Gastroesophageal sphincter (tissue), 4 donors: ENCODE data around the gene AHCTF1. TPM values are rescaled to one million over a fixed set of nuclear protein-coding genes. Genes with fewer than 3 reads are reported as not detected.
"Not testable (repeated sequence)": the region's sequence is repeated elsewhere in the genome, so short reads cannot be mapped to it uniquely, and the experiment has no call there.

Experiments used
- ATAC-seq: fragments of 150-250 bp; one replicate; pipeline ENCODE4 v1.9.1; 2016; ENCODE audit warnings: mild to moderate bottlenecking, moderate library complexity
- H3K27ac ChIP-seq, 4 donors: fragments of 200-600 bp; sonication (generic) in 3 of 4; 1 replicate in 3 of 4; 2 replicates in 1 of 4; pipeline ENCODE4 v1.5.1; 2016 to 2019
- H3K27me3 ChIP-seq: fragments of 200-600 bp; sonication (generic); one replicate; pipeline ENCODE4 v1.5.1; 2019
- H3K36me3 ChIP-seq, 2 donors: fragments of 200-600 bp; sonication (generic); one replicate each; pipeline ENCODE4 v1.5.1; 2019; ENCODE audit warnings: control low read depth in 1 of 2
- H3K4me1 ChIP-seq, 3 donors: fragments of 200-600 bp; sonication (generic); 1 replicate in 2 of 3; 2 replicates in 1 of 3; pipeline ENCODE4 v1.5.1; 2016 to 2019; ENCODE audit warnings: control low read depth in 2 of 3
- H3K4me3 ChIP-seq, 2 donors: fragments of 200-600 bp; sonication (generic); one replicate each; pipeline ENCODE4 v1.5.1; 2019; ENCODE audit warnings: mild to moderate bottlenecking in 1 of 2, moderate library complexity in 1 of 2
- H3K9me3 ChIP-seq, 3 donors: fragments of 200-600 bp; sonication (generic); one replicate each; pipeline ENCODE4 v1.5.1; 2017 to 2019; ENCODE audit warnings: control low read depth in 2 of 3
- CTCF ChIP-seq, 4 experiments: fragments of 200-600 bp in 2 of 4; fragments of 450-650 bp in 2 of 4; sonication (generic) in 1 of 4; IDR thresholded peaks; one replicate each; pipeline ENCODE4 v1.5.1; 2017 to 2019; ENCODE audit warnings: antibody characterized with exemption in 4 of 4, mild to moderate bottlenecking in 2 of 4, moderate library complexity in 2 of 4
- EP300 ChIP-seq: sonication (generic); formaldehyde crosslinking; IDR thresholded peaks from one replicate; pipeline ENCODE4 v1.6.1; 2017; ENCODE audit warnings: antibody characterized with exemption, mild to moderate bottlenecking
- POLR2A ChIP-seq, 2 donors: fragments of 450-650 bp; IDR thresholded peaks; one replicate each; pipeline ENCODE4 v1.6.1; 2017; ENCODE audit warnings: antibody characterized with exemption in 2 of 2, mild to moderate bottlenecking in 2 of 2, moderate library complexity in 1 of 2
- POLR2AphosphoS5 ChIP-seq: sonication (generic); formaldehyde crosslinking; IDR thresholded peaks from one replicate; pipeline ENCODE4 v1.6.1; 2017; ENCODE audit warnings: antibody characterized with exemption
- WGBS, 2 donors: methylation state at CpG; one replicate each; pipeline ENCODE4 v1.1.5; 2018; ENCODE audit warnings: low coverage in 1 of 2; 5-methylcytosine and 5-hydroxymethylcytosine counted together
- total RNA-seq, 4 donors: library from RNA; depleted of rRNA; stranded (reverse); fragments of >200 nt; gene quantifications; one replicate each; pipeline ENCODE4 v1.1.0, GENCODE V29; 2016

The AHCTF1 gene
- total RNA-seq, 4 donors from 2014 or later = 37.4 to 69.6 (median 45.2) TPM

GRCh38 chr1:246820666-246821065, 111.1 kb downstream of the AHCTF1 start:
- Histone ChIP-seq H3K4me1 (no peaks in the 10 kb centered on the region), H3K27ac (no peak overlapping the region), H3K4me3 (no peak overlapping the region), H3K9me3 (no peaks in the 10 kb centered on the region), H3K27me3 (no peaks in the 10 kb centered on the region), H3K36me3 (no peaks in the 10 kb centered on the region)
- ATAC-seq = no peak
- WGBS, 2 donors = 61 to 87% methylated on average over 5 to 7 of the region's 7 CpGs
- no peak for TF ChIP-seq CTCF (IDR thresholded peaks at IDR 0.05)
- TF ChIP-seq EP300 = no peak
- TF ChIP-seq POLR2AphosphoS5 = no peak
- no peak for TF ChIP-seq POLR2A (IDR thresholded peaks at IDR 0.05)

GRCh38 chr1:246817778-246818177, 114.0 kb downstream of the AHCTF1 start:
- not testable (repeated sequence) for H3K27me3 ChIP-seq

GRCh38 chr1:246815693-246816270, 116.0 kb downstream of the AHCTF1 start:
- ATAC-seq = no peak
- Histone ChIP-seq H3K36me3 (no peaks in the 10 kb centered on the region), H3K4me3 (no peak overlapping the region), H3K27ac (no peak overlapping the region), H3K9me3 (no peaks in the 10 kb centered on the region), H3K4me1 (no peaks in the 10 kb centered on the region), H3K27me3 (no peaks in the 10 kb centered on the region)
- TF ChIP-seq POLR2A (IDR thresholded peaks at IDR 0.05) (no peak), CTCF (IDR thresholded peaks at IDR 0.05) (no peak), POLR2AphosphoS5 (no peak), EP300 (no peak)
- 53 to 59% methylated on average over 3 to 10 of the region's 11 CpGs for WGBS, 2 donors

More at GRCh38 chr1:246817778-246818177, 114.0 kb downstream of the AHCTF1 start:
- H3K9me3 ChIP-seq, H3K36me3 ChIP-seq, H3K4me3 ChIP-seq, H3K27ac ChIP-seq, H3K4me1 ChIP-seq: not testable (repeated sequence)
- WGBS, 2 donors = 35 to 46% methylated on average over 1 to 2 of the region's 9 CpGs
- peak; percentile 57 for ATAC-seq

GRCh38 chr1:246814890-246815289, 116.9 kb downstream of the AHCTF1 start:
- ATAC-seq = no peak
- Histone ChIP-seq H3K27me3 (no peaks in the 10 kb centered on the region), H3K4me3 (no peak overlapping the region), H3K9me3 (no peaks in the 10 kb centered on the region), H3K36me3 (no peaks in the 10 kb centered on the region), H3K4me1 (no peaks in the 10 kb centered on the region), H3K27ac (no peak overlapping the region)
- WGBS, 2 donors = 81 to 84% methylated on average over 3 to 6 of the region's 13 CpGs
- no peak for TF ChIP-seq POLR2A (IDR thresholded peaks at IDR 0.05)
- TF ChIP-seq EP300 = no peak
- no peak for TF ChIP-seq POLR2AphosphoS5
- no peak for TF ChIP-seq CTCF (IDR thresholded peaks at IDR 0.05)

GRCh38 chr1:246813325-246813724, 118.4 kb downstream of the AHCTF1 start:
- not testable (repeated sequence) for H3K27me3 ChIP-seq, H3K27ac ChIP-seq, H3K4me1 ChIP-seq, H3K36me3 ChIP-seq, H3K4me3 ChIP-seq, H3K9me3 ChIP-seq, ATAC-seq
- WGBS, 2 donors = 90% methylated on average over 3 of the region's 4 CpGs; no CpG with 5 or more reads in 1 of the 2 donors

GRCh38 chr1:246811985-246812384, 119.8 kb downstream of the AHCTF1 start:
- WGBS, 2 donors = 84 to 100% methylated on average over 3 of the region's 3 CpGs
- H3K36me3 ChIP-seq = no peaks in the 10 kb centered on the region
- H3K9me3 ChIP-seq = no peaks in the 10 kb centered on the region
- no peaks in the 10 kb centered on the region for H3K4me1 ChIP-seq
- no peak overlapping the region for H3K4me3 ChIP-seq
- H3K27ac ChIP-seq = no peak overlapping the region
- no peak for ATAC-seq
- H3K27me3 ChIP-seq = no peaks in the 10 kb centered on the region
- TF ChIP-seq POLR2AphosphoS5 = no peak
- TF ChIP-seq EP300 = no peak
